ENCODE data around the gene CACNA1B. TPM values are rescaled to one million over a fixed set of nuclear protein-coding genes. Genes with fewer than 3 reads are reported as not detected.

CACNA1B gene
- total RNA-seq, 1 donor from 2014 or later = 0.84 TPM

DNA sequence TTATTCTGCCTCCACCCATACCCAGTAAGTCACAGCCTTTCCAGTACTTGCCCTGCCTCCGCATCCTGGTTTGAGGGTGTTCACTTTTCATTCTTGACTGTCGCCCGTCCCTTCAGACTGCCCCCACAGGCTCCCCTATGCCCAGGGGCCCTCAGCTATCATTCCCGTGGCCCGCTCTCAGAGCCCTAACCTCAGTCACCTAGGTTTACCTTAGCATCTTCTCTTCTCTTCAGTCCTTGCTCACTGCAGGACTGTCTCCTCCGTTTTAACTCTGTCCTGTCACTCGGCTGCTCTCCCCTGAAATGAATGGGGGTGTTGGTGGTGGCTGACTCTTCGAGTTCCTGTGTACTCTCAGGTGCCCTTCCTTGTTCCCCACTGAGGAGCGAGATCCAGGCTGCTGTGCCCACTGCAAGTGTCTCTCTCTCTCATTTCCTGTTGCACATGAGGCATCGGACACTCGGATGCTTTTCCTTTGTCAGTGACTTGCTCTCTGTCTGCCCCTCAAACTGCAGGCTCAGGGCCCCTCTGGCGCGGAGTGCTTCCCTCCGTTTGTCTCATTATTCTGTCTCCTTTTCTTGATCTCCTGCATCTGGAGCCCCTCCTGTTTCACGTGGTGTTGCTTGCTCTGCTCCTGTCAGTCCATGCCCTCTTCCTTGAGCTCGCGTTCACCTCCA lies 89.8 kb downstream of the CACNA1B start:
- DNase-seq (ENCODE audit: low read depth) = no peak
- H3K36me3 ChIP-seq (ENCODE audit: control insufficient read depth, insufficient read depth, low read length) = no peaks in the 10 kb centered on the region
- TF ChIP-seq, protein P1, sequence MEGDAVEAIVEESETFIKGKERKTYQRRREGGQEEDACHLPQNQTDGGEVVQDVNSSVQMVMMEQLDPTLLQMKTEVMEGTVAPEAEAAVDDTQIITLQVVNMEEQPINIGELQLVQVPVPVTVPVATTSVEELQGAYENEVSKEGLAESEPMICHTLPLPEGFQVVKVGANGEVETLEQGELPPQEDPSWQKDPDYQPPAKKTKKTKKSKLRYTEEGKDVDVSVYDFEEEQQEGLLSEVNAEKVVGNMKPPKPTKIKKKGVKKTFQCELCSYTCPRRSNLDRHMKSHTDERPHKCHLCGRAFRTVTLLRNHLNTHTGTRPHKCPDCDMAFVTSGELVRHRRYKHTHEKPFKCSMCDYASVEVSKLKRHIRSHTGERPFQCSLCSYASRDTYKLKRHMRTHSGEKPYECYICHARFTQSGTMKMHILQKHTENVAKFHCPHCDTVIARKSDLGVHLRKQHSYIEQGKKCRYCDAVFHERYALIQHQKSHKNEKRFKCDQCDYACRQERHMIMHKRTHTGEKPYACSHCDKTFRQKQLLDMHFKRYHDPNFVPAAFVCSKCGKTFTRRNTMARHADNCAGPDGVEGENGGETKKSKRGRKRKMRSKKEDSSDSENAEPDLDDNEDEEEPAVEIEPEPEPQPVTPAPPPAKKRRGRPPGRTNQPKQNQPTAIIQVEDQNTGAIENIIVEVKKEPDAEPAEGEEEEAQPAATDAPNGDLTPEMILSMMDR (IDR thresholded peaks at IDR 0.05; ENCODE audit: insufficient read depth, low read length, poor library complexity, severe bottlenecking) = no peak
- H3K4me3 ChIP-seq (ENCODE audit: low read depth, low read length) = no peak overlapping the region
- no peaks in the 10 kb centered on the region for H3K27me3 ChIP-seq (ENCODE audit: control insufficient read depth, insufficient read depth, low read length)

DNA sequence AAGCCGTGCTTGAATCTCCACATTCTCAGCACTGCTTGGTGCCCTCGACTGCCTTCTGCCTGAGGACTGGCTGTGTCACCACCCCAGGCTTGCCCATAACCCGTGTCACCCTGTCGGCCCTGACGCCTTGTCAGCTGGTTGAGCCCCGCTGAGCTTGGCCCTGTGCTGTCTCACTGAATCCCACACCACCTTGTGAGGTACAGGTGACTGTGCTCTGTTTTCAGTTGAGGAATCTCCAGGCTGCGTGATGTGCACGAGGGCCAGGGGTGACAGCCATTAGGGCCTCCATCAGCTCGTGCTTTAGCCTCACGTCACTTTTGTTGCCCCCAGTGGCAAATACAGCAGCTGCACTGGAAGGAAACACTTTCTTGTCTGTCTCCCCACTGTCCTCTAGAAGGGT lies 90.7 kb downstream of the CACNA1B start:
- H3K27me3 ChIP-seq (ENCODE audit: control insufficient read depth, insufficient read depth, low read length) = no peaks in the 10 kb centered on the region
- H3K36me3 ChIP-seq (ENCODE audit: control insufficient read depth, insufficient read depth, low read length) = no peaks in the 10 kb centered on the region
- TF ChIP-seq, protein P1 (IDR thresholded peaks at IDR 0.05; ENCODE audit: insufficient read depth, low read length, poor library complexity, severe bottlenecking) = no peak
- no peak overlapping the region for H3K4me3 ChIP-seq (ENCODE audit: low read depth, low read length)
- no peak for DNase-seq (ENCODE audit: low read depth)

DNA sequence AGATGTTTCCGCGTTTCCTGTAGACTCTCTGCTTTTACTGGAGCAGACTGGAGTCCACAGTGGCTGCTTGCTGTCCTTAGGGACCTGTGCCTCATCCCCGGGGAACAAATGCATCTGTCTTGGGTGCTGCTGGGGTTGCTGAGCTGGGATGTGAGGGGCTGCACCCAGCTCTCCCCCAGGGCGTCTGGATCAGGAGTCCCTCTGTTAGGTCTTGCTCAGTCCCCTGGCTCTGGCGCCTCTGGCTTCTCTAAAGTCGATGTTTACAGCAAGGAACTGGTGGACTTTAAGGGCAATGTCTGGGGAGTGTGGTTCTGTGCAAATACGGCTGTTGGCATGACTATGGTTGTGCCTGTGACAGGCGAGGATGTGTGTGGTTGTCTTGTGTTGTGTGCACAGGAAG lies 91.4 kb downstream of the CACNA1B start:
- TF ChIP-seq, protein P1 (IDR thresholded peaks at IDR 0.05; ENCODE audit: insufficient read depth, low read length, poor library complexity, severe bottlenecking) = no peak
- H3K27me3 ChIP-seq (ENCODE audit: control insufficient read depth, insufficient read depth, low read length) = no peaks in the 10 kb centered on the region
- H3K36me3 ChIP-seq (ENCODE audit: control insufficient read depth, insufficient read depth, low read length) = no peaks in the 10 kb centered on the region
- no peak overlapping the region for H3K4me3 ChIP-seq (ENCODE audit: low read depth, low read length)
- no peak for DNase-seq (ENCODE audit: low read depth)

DNA sequence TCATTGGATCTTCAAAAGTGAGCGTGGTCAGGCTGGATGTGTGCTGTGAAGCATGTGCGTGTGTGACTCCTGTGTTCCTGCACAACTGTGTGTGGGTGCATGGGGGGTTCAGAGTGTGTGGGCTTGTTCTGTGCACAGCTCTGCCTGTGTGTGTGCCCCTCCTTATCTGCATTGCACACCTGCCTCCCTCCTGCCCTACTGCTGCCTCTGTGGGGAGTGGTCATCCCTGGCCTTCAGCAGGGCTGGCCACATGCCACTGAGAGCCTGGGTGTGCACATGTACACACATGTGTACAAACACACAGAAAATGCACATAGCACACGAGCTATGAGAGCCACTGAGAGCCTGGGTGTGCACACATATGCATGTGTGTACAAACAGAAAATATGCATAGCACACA lies 92.1 kb downstream of the CACNA1B start:
- no peak overlapping the region for H3K4me3 ChIP-seq (ENCODE audit: low read depth, low read length)
- DNase-seq (ENCODE audit: low read depth) = no peak
- H3K27me3 ChIP-seq (ENCODE audit: control insufficient read depth, insufficient read depth, low read length) = no peaks in the 10 kb centered on the region
- TF ChIP-seq, protein P1 (IDR thresholded peaks at IDR 0.05; ENCODE audit: insufficient read depth, low read length, poor library complexity, severe bottlenecking) = no peak
- H3K36me3 ChIP-seq (ENCODE audit: control insufficient read depth, insufficient read depth, low read length) = no peaks in the 10 kb centered on the region

DNA sequence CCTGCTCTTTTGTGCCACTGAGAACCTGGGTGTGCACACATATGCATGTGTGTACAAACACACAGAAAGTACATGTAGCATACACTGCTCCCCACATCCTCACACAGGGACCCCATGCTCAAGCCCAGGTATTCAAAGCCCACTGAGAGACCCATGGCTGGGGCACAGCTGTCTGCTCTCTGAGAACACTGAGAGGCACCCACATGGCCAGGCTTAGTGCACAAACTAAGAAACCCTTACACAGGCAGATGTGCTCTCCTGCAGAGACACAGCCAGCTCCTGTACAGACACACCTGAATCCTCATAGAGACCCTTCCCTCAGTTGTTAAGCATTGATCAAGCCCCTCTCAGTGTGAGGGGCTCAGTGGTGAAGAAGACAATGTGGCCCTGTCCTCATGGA lies 92.5 kb downstream of the CACNA1B start:
- no peak for DNase-seq (ENCODE audit: low read depth)
- Histone ChIP-seq H3K36me3 (ENCODE audit: control insufficient read depth, insufficient read depth, low read length) (no peaks in the 10 kb centered on the region), H3K4me3 (ENCODE audit: low read depth, low read length) (no peak overlapping the region), H3K27me3 (ENCODE audit: control insufficient read depth, insufficient read depth, low read length) (no peaks in the 10 kb centered on the region)
- TF ChIP-seq, protein P1 (IDR thresholded peaks at IDR 0.05; ENCODE audit: insufficient read depth, low read length, poor library complexity, severe bottlenecking) = no peak
